ENCODE data around the gene VWA3B. TPM values are rescaled to one million over a fixed set of nuclear protein-coding genes. Genes with fewer than 3 reads are reported as not detected.

The VWA3B gene
- total RNA-seq, 1 donor from 2014 or later, result 4.1 TPM

DNA sequence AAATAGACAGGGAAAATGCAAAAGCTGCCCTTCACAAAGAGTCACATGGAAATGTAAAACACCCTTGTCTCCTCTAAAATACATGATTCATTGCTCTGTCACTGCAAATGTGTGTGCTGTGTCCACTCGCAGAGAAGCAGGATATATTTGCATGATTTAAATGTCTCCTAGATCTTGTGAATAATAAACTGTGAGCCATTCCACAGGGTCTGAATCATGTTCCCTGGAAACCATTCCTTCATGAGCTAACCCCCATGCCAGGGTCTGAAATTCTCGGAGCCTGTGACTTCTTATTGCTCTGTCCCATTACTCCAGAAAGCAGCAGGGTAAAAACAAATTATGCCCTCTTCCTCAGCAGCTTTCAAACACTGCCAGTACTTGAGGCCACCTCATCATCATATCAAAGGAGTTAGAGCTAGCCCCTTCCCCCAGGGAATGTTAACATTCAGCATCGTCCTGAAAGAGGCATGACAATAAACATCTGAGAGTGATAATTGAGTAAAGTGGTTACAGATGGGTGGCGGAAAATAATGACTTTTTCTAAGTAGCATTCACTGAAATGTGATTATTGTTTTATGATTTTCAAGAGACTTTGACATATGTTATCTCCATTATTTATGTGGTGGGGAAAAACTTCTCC lies 247.6 kb downstream of the VWA3B start:
- no peak overlapping the region for H3K27ac Mint-ChIP-seq
- peaks cover 13% of the 10 kb centered on the region for H3K27me3 Mint-ChIP-seq
- no peaks in the 10 kb centered on the region for H3K36me3 Mint-ChIP-seq
- no peaks in the 10 kb centered on the region for H3K9me3 Mint-ChIP-seq
- no peak for DNase-seq (ENCODE audit: extremely low spot score, unreplicated experiment)
- H3K4me1 Mint-ChIP-seq (ENCODE audit: unreplicated experiment), result peaks cover 21% of the 10 kb centered on the region
- no peak for TF ChIP-seq CTCF (conservative IDR thresholded peaks at IDR 0.05)
- H3K4me3 Mint-ChIP-seq, result no peak overlapping the region

DNA sequence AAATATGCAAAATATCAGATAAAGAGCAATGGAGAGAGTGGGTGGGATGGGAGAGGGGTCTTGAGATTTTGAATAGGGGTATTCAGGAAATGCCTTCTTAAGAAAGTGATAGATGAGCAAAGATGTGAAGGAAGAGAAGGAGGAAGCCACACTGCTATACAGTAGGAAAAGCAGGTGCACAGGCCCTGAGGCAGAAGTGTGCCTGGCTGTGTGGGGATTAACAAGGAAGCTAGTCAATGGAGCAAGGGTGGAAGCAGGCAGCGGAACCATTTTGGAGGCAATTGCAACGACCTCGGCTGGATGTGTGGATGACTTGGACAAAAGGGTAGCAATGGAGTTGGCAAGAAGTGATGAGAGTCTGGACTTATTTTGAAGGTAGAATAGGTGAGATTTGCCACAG lies 248.3 kb downstream of the VWA3B start:
- no peak overlapping the region for H3K27ac Mint-ChIP-seq
- peaks cover 14% of the 10 kb centered on the region for H3K27me3 Mint-ChIP-seq
- H3K9me3 Mint-ChIP-seq, result no peaks in the 10 kb centered on the region
- TF ChIP-seq CTCF (conservative IDR thresholded peaks at IDR 0.05), result no peak
- peaks cover 21% of the 10 kb centered on the region for H3K4me1 Mint-ChIP-seq (ENCODE audit: unreplicated experiment)
- no peak overlapping the region for H3K4me3 Mint-ChIP-seq
- H3K36me3 Mint-ChIP-seq, result no peaks in the 10 kb centered on the region
- DNase-seq (ENCODE audit: extremely low spot score, unreplicated experiment), result no peak

DNA sequence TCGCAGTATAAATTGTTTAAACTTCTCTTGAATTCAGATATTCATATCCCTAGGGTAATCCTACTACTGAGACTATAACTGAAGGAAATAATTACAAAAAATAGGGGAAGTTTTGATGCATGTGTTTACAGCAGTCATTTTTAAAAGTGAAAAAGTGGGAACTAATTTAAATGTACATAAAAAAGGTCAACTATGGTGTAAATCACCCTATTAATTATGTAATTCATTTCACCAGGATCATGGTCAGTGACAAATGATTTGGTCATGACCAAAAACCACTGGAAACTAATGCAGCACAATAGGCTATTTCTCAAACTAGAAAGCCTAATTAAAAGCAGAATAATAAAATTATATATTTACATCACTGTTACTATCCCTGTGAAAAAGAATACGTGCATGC lies 254.3 kb downstream of the VWA3B start:
- peaks cover 49% of the 10 kb centered on the region for H3K27me3 Mint-ChIP-seq
- H3K27ac Mint-ChIP-seq, result no peak overlapping the region

DNA sequence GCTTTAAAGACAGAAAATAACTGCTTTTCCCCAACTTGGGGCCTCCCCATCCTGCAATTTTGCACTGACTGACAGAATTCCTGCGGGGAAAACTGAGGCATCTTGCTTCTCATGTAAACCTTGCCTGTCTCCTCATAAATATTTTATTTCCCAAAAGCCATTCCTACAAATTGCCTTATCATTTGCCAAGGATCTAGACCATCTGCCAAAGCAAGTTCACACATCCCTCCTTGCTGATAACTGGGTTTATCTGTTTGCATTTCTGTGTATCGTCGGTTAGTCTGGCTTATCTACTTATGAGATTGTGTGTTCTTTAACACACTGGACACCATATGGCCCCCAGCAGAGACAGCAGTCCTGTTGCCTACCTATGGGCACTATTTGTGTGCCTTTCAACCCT lies 256.3 kb downstream of the VWA3B start:
- peaks cover 69% of the 10 kb centered on the region for H3K27me3 Mint-ChIP-seq
- no peak overlapping the region for H3K27ac Mint-ChIP-seq
- no peaks in the 10 kb centered on the region for H3K9me3 Mint-ChIP-seq
- H3K36me3 Mint-ChIP-seq, result no peaks in the 10 kb centered on the region
- no peak for TF ChIP-seq CTCF (conservative IDR thresholded peaks at IDR 0.05)
- no peak overlapping the region for H3K4me3 Mint-ChIP-seq
- DNase-seq (ENCODE audit: extremely low spot score, unreplicated experiment), result no peak
- H3K4me1 Mint-ChIP-seq (ENCODE audit: unreplicated experiment), result peaks cover 6% of the 10 kb centered on the region

More for the DNA sequence above, 254.3 kb downstream of the VWA3B start:
- Mint-ChIP-seq H3K4me1 (ENCODE audit: unreplicated experiment) (peaks cover 5% of the 10 kb centered on the region), H3K36me3 (no peaks in the 10 kb centered on the region), H3K4me3 (no peak overlapping the region), H3K9me3 (no peaks in the 10 kb centered on the region)
- TF ChIP-seq CTCF (conservative IDR thresholded peaks at IDR 0.05), result no peak
- no peak for DNase-seq (ENCODE audit: extremely low spot score, unreplicated experiment)

DNA sequence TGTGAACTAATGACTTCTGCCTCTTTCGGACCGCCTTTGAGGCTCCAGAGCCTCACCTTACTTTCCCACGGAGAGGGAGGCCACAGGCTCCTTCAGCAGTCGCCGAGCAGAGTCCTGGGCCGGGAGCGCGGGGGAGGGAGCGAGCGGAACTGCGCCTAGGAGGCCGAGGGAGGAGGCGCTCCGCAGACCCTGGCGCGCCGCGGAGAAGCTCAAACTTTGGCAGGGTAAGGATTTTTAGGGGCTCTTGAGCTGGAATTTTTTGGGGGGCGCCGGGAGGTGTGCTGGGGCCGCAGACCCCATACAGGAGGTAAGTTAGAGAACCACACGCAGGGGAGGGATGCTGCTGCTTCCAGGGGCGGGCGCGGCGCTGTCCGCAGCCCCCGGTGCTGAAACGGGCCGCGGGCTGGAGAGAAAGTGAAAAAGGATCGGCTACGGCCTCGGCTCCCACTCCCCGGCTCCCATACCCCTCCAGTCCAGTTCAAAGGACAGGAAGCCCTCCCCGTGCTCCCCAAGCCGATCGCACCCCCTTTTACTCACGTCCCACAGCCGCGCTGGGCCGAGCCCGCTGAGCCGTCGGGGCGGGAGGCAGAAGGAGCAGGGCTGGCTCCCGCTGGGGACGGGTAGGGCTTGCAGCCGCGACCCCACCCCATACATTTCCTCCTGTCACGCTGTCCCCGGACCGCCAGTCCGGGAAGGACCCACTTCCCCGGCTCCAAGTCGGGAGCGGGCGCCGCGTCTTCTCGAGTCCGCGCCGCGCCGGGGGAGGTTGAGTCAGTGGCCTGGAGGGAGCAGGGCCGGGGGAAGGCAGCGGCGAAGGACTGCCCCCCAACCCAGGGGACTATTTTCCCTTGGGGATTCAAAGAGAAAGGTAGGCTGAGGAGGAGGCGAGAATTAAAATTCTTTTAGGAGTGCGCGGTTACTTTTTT lies 259.6 kb downstream of the VWA3B start, which contains the start of gene CNGA3:
Gene CNGA3 (plus strand): TSS at position 146 of the 926 bp plus-strand sequence. CDS start 23,520 bp downstream, outside the sequence.
- TF ChIP-seq CTCF (conservative IDR thresholded peaks at IDR 0.05), result peak; percentile 57
- Mint-ChIP-seq H3K36me3 (no peaks in the 10 kb centered on the region), H3K27me3 (peaks cover 93% of the 10 kb centered on the region), H3K4me1 (ENCODE audit: unreplicated experiment) (peaks cover 6% of the 10 kb centered on the region), H3K9me3 (no peaks in the 10 kb centered on the region), H3K27ac (no peak within 1 kb of the TSS), H3K4me3 (peak within 1 kb of the TSS; percentile 77)
- peak; percentile 77 for DNase-seq (ENCODE audit: extremely low spot score, unreplicated experiment)

All from type B pancreatic cell (in vitro differentiated cells).